Effector CD4-positive, alpha-beta T cell (primary cell): ENCODE data around the gene TRIM9.

Source experiments
- DNase-seq: peaks from one replicate; pipeline ENCODE4 v3.0.0-alpha.2; 2020

The TRIM9 gene

GRCh38 chr14:50929506-50929905 is 165.4 kb downstream of the TRIM9 start:
- no peak for DNase-seq

GRCh38 chr14:50928002-50928635 is 166.8 kb downstream of the TRIM9 start:
- DNase-seq: no peak

- no peak for DNase-seq
Measured at GRCh38 chr14:50926851-50927386, 168.0 kb downstream of the TRIM9 start.
